Nephron progenitor cell (in vitro differentiated cells): Measurements from ENCODE around the gene ARHGAP8.
"Not testable (repeated sequence)": the region's sequence is repeated elsewhere in the genome, so short reads cannot be mapped to it uniquely, and the experiment has no call there.

Source experiments
- DNase-seq: peaks from one replicate; pipeline ENCODE4 v3.0.0; 2021
- H3K27ac Mint-ChIP-seq: 2 replicates; pipeline ENCODE4 v1.8.0; 2021; ENCODE audit warnings: mild to moderate bottlenecking, moderate library complexity, mixed read lengths
- H3K27me3 Mint-ChIP-seq: 2 replicates; pipeline ENCODE4 v1.8.0; 2021; ENCODE audit warnings: mild to moderate bottlenecking, low read depth, mixed read lengths; ENCODE audit not compliant: poor library complexity
- H3K36me3 Mint-ChIP-seq: 2 replicates; pipeline ENCODE4 v1.8.0; 2021; ENCODE audit warnings: low read depth, mixed read lengths
- H3K4me1 Mint-ChIP-seq: 2 replicates; pipeline ENCODE4 v1.8.0; 2021; ENCODE audit warnings: mixed read lengths
- H3K4me3 Mint-ChIP-seq: 2 replicates; pipeline ENCODE4 v1.8.0; 2021; ENCODE audit warnings: mild to moderate bottlenecking, moderate library complexity, mixed read lengths
- H3K9me3 Mint-ChIP-seq: 2 replicates; pipeline ENCODE4 v1.8.0; 2021; ENCODE audit warnings: mild to moderate bottlenecking, moderate library complexity, mixed read lengths
- TF ChIP-seq, protein P1 (sequence below): fragments of 200-600 bp; sonication (generic); IDR thresholded peaks from 2 replicates; pipeline ENCODE4 v1.5.0; 2021; ENCODE audit warnings: antibody characterized with exemption

The ARHGAP8 gene

DNA sequence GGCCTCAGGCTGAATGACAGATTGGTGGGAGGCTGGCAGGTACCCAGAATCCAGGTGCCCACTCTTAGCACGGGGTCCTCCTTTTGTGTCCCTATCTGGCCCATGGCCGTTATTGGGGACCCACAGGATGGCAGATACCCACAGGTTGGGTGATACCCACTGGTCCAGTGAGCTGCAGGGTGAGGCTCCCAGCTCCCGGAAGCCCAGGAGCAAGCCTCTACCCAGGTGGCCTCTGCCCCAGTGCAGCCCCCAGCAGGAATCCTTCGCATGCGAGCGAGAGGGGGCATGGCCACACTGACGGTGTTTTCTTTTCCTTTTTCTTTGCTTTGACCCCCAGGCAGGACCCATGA is 141.3 kb downstream of the ARHGAP8 start:
- Mint-ChIP-seq H3K36me3 (peaks cover 39% of the 10 kb centered on the region), H3K9me3 (peaks cover under 1% of the 10 kb centered on the region), H3K4me3 (no peak overlapping the region), H3K4me1 (peaks cover 7% of the 10 kb centered on the region), H3K27ac (peak overlapping the region; percentile 77), H3K27me3 (peaks cover 6% of the 10 kb centered on the region)
- TF ChIP-seq, protein P1, sequence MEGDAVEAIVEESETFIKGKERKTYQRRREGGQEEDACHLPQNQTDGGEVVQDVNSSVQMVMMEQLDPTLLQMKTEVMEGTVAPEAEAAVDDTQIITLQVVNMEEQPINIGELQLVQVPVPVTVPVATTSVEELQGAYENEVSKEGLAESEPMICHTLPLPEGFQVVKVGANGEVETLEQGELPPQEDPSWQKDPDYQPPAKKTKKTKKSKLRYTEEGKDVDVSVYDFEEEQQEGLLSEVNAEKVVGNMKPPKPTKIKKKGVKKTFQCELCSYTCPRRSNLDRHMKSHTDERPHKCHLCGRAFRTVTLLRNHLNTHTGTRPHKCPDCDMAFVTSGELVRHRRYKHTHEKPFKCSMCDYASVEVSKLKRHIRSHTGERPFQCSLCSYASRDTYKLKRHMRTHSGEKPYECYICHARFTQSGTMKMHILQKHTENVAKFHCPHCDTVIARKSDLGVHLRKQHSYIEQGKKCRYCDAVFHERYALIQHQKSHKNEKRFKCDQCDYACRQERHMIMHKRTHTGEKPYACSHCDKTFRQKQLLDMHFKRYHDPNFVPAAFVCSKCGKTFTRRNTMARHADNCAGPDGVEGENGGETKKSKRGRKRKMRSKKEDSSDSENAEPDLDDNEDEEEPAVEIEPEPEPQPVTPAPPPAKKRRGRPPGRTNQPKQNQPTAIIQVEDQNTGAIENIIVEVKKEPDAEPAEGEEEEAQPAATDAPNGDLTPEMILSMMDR, result no peak
- DNase-seq, result no peak

DNA sequence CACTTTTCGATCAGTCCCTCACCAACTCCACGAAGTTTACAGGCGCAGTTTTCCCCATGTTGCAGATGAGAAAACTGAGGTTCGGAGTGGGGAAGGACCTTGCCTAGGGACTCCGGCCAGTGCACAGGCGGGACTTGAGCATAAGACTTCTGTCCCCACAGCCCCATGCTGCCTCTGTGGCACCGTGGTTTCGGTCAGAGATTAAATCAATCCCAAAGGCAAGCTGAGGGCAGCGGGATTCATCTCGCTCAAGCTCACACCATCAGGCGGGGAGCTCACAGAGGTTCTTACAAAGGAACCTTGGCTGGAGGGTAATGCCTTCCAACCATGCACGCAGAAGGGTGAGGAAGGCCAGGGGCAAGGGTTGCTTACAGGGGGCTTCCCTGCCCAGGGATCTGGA is 141.9 kb downstream of the ARHGAP8 start:
- peak overlapping the region; percentile 77 for H3K27ac Mint-ChIP-seq
- peaks cover 7% of the 10 kb centered on the region for H3K4me1 Mint-ChIP-seq
- H3K4me3 Mint-ChIP-seq, result no peak overlapping the region
- H3K36me3 Mint-ChIP-seq, result peaks cover 45% of the 10 kb centered on the region
- TF ChIP-seq, protein P1, result no peak
- peaks cover 4% of the 10 kb centered on the region for H3K9me3 Mint-ChIP-seq
- H3K27me3 Mint-ChIP-seq, result peaks cover 6% of the 10 kb centered on the region
- no peak for DNase-seq

DNA sequence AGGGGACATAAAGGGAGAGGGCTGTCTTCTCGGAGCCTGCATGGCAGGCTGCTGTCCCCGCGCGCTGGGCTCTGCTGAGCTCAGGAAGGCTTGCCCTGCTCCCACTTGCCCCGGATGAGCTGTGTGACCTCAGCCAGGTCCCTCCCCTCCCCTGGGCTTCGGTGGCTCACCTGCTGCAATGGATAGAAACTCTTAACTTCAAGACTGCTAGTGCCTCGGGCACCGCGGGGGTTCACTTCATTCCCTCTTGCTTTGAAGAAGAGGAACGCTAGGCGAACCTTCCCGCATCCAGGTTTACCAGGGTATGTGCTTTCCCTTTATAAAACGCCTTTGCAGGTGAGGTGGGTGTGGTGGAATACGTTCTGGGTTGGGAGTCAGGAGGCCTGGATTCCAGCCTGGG is 142.4 kb downstream of the ARHGAP8 start:
- no peak for DNase-seq
- H3K9me3 Mint-ChIP-seq, result peaks cover 9% of the 10 kb centered on the region
- H3K4me1 Mint-ChIP-seq, result peaks cover 7% of the 10 kb centered on the region
- peaks cover 49% of the 10 kb centered on the region for H3K36me3 Mint-ChIP-seq
- no peak overlapping the region for H3K27ac Mint-ChIP-seq
- H3K27me3 Mint-ChIP-seq, result peaks cover 6% of the 10 kb centered on the region
- TF ChIP-seq, protein P1, result no peak
- H3K4me3 Mint-ChIP-seq, result no peak overlapping the region

DNA sequence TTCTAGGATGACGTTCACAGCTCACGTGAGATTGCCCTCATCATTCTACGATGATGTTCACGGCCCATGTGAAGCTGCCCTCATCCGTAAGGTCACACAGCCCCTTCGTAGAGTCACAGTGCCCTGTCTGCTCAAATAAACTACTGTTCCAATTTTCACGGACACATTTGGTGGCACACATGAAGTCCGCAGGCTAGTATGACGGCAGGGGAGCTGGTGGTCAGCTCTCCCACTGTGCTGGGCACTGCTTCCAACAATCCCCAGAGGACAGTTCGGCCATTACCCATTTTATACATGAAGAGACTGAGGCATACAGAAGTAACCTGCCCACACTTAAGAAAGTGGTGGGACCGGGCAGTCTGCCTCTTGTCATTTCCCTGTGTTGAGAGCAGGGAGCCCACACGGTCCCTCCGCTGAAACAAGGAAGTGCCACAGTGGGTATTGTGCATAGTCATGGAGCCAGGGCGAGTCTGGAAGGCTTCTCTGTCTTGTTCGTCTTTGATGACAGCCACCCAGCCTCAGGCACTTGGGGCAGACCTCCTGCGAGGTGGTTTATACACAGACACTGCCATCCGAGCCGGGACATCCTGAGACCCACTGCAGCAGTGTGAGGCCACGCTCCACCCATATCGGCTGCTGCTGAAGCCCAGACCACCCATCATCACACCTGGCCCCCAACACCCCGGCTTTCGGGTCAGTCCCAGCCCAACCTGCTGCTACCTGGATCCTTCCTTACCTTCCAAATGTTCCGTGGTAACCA is 143.1 kb downstream of the ARHGAP8 start:
- H3K4me3 Mint-ChIP-seq, result no peak overlapping the region
- peaks cover 3% of the 10 kb centered on the region for H3K27me3 Mint-ChIP-seq
- TF ChIP-seq, protein P1, result no peak
- H3K9me3 Mint-ChIP-seq, result peaks cover 16% of the 10 kb centered on the region
- H3K27ac Mint-ChIP-seq, result no peak overlapping the region
- H3K4me1 Mint-ChIP-seq, result peaks cover 7% of the 10 kb centered on the region
- DNase-seq, result no peak
- H3K36me3 Mint-ChIP-seq, result peaks cover 52% of the 10 kb centered on the region

DNA sequence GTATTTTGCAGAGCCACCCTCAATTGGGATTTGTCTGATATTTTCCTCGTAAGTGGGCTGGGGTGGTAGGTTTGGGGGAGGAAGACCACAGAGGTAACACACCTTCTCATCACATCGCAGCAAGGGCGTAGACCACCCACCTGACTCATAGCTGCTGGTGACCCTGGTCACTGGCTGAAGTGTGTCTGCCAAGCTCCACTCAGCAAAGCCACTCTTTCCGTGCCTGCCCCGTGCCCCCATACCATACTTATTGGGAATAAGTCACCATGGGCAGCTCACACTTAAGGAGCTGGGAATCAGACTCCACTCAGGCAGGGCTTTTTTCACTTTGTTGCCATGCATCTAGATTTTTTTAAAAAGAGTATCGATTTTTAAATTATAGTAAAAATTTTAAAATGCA is 145.9 kb downstream of the ARHGAP8 start:
- Mint-ChIP-seq H3K27me3 (peaks cover 9% of the 10 kb centered on the region), H3K36me3 (peaks cover 79% of the 10 kb centered on the region), H3K4me3 (no peak overlapping the region), H3K27ac (no peak overlapping the region), H3K9me3 (peaks cover 43% of the 10 kb centered on the region), H3K4me1 (peaks cover 7% of the 10 kb centered on the region)
- TF ChIP-seq, protein P1, result no peak
- DNase-seq, result no peak

DNA sequence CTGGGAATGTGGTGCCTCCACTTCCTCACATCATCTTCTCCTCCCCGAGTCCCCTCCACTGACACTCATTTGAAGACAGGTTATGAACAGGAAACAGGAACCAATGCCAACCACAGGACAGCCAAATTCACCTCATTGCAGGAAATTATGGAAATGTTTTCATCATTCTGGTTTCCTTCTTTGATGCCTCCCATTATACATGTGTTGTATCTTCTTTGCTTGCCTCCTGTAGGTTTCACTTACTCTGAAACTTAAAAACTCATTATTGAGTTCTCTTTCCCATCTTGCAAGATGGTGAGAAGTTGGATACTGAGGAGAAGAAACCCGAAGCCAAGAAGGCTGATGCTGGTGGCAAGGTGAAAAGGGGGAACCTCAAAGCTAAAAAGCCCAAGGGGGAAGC is 148.9 kb downstream of the ARHGAP8 start:
- Mint-ChIP-seq H3K27ac (no peak overlapping the region), H3K9me3 (peaks cover 70% of the 10 kb centered on the region), H3K27me3 (peaks cover 7% of the 10 kb centered on the region), H3K36me3 (peaks cover 97% of the 10 kb centered on the region), H3K4me3 (no peak overlapping the region), H3K4me1 (peaks cover 20% of the 10 kb centered on the region)
- no peak for DNase-seq
- TF ChIP-seq, protein P1, result no peak

DNA sequence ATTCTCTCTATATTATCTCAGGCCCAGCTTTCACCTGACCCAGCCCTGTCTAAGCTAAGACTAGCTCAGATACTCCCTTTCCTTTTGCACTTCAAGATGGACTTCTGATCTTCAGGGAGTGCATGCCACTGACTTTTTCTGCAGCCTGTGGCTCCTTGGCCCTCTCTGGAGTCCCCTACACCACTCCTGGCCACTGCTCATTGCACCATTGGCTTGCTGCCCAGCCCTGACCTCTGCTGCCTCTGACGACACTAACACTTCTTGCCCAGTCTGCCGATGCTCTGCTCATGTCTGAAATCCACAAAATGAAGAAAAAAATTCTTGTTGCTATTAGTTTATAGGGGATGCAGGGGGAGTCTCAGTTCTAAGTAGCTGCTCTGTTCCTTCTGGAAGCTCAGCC is 150.8 kb downstream of the ARHGAP8 start:
- Mint-ChIP-seq H3K4me1 (peaks cover 20% of the 10 kb centered on the region), H3K9me3 (peaks cover 70% of the 10 kb centered on the region), H3K36me3 (peaks cover 96% of the 10 kb centered on the region)
- not testable (repeated sequence) for H3K4me3 Mint-ChIP-seq, DNase-seq, H3K27me3 Mint-ChIP-seq, H3K27ac Mint-ChIP-seq

DNA sequence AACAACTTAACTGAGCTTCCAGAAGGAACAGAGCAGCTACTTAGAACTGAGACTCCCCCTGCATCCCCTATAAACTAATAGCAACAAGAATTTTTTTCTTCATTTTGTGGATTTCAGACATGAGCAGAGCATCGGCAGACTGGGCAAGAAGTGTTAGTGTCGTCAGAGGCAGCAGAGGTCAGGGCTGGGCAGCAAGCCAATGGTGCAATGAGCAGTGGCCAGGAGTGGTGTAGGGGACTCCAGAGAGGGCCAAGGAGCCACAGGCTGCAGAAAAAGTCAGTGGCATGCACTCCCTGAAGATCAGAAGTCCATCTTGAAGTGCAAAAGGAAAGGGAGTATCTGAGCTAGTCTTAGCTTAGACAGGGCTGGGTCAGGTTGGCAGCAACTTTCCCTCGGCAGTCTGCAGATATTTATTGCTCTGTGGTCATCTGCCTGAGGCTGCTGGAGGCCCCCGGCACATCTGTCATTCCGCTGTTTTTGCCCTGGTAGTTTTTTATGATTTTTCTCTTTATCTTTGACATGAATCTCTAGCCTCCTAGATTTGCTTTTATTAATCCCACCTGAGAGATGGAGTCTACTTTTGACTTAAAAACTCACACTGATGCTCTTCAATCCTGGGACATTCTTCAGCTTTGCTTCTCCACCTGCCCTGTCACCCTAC is 152.2 kb downstream of the ARHGAP8 start:
- H3K27ac Mint-ChIP-seq, result peak overlapping the region; percentile 7
- not testable (repeated sequence) for H3K4me3 Mint-ChIP-seq, DNase-seq, H3K27me3 Mint-ChIP-seq
- peaks cover 20% of the 10 kb centered on the region for H3K4me1 Mint-ChIP-seq
- H3K9me3 Mint-ChIP-seq, result peaks cover 63% of the 10 kb centered on the region
- peaks cover 96% of the 10 kb centered on the region for H3K36me3 Mint-ChIP-seq
